Left ventricle myocardium superior (tissue), 1 donor: ENCODE measurements around the gene SLIT1. TPM values are rescaled to one million over a fixed set of nuclear protein-coding genes. Genes with fewer than 3 reads are reported as not detected.

ENCODE experiments used
- ATAC-seq: fragments of 200-7000 bp; cut with Tn5 transposase; one replicate; pipeline ENCODE4 v1.9.1; 2020; ENCODE audit warnings: mild to moderate bottlenecking, moderate library complexity
- DNase-seq: peaks from one replicate; pipeline ENCODE4 v3.0.0-alpha.2; 2020
- intact Hi-C: fragments of 100-400 bp; cut with micrococcal nuclease; formaldehyde crosslinking; loops from one replicate; pipeline ENCODE4 v1.11.0; 2022
- total RNA-seq: library from RNA; stranded (reverse); fragmentation: NEBNext Ultra II Directional; extraction: Animal tissue kit (Norgen Biotek cat#: 25700); gene quantifications from one replicate; pipeline ENCODE4 v1.2.1, GENCODE V29; 2021
- donor health status: DM: no; HTN: yes; CAD: no; lungs with severe emphysema.

SLIT1 gene
- total RNA-seq, 1 donor from 2014 or later = 0.17 TPM

GRCh38 chr10:97204826-97205679 is 19.3 kb upstream of the SLIT1 start:
- DNase-seq = no peak
- no peak for ATAC-seq
- intact Hi-C loops = loop anchor here (10.0 kb wide), 1 partner anchor 130 kb away; no protein-coding TSS in a partner anchor

GRCh38 chr10:97203220-97203619 is 17.5 kb upstream of the SLIT1 start:
- intact Hi-C loops = loop anchor here (10.0 kb wide), 1 partner anchor 128 kb away; no protein-coding TSS in a partner anchor
- DNase-seq = no peak
- ATAC-seq = no peak

GRCh38 chr10:97200616-97201015 is 14.9 kb upstream of the SLIT1 start:
- no peak for ATAC-seq
- DNase-seq = no peak
- intact Hi-C loops = loop anchor here (10.0 kb wide), 1 partner anchor 126 kb away; no protein-coding TSS in a partner anchor

- ATAC-seq (no peak), DNase-seq (no peak)
- intact Hi-C loops = no loop called here
These were observed 13.4 kb upstream of the SLIT1 start for GRCh38 chr10:97199152-97199551.

- ATAC-seq = peak; percentile 55
- intact Hi-C loops = no loop called here
These were observed 11.3 kb upstream of the SLIT1 start for GRCh38 chr10:97197030-97197500.

GRCh38 chr10:97196223-97197029 is 10.7 kb upstream of the SLIT1 start:
- intact Hi-C loops = no loop called here
- DNase-seq = peak; percentile 67
- peak; percentile 86 for ATAC-seq

More at GRCh38 chr10:97197030-97197500, 11.3 kb upstream of the SLIT1 start:
- no peak for DNase-seq

- intact Hi-C loops = no loop called here
- DNase-seq (no peak), ATAC-seq (no peak)
These were observed 10.0 kb upstream of the SLIT1 start for GRCh38 chr10:97195706-97196222.

GRCh38 chr10:97192952-97193435 is 7.2 kb upstream of the SLIT1 start:
- ATAC-seq = no peak
- intact Hi-C loops = no loop called here

GRCh38 chr10:97190450-97190849 is 4.7 kb upstream of the SLIT1 start:
- ATAC-seq (no peak), DNase-seq (no peak)
- intact Hi-C loops = no loop called here

More at GRCh38 chr10:97192952-97193435, 7.2 kb upstream of the SLIT1 start:
- DNase-seq = no peak

GRCh38 chr10:97188261-97188711 is 2.5 kb upstream of the SLIT1 start:
- DNase-seq = no peak
- intact Hi-C loops = no loop called here
- ATAC-seq = no peak

- no peak for ATAC-seq
These were observed 1.2 kb upstream of the SLIT1 start for GRCh38 chr10:97186911-97187310.

GRCh38 chr10:97184971-97185325 is 811 bp downstream of the SLIT1 start:
- DNase-seq = no peak
- no peak for ATAC-seq
- intact Hi-C loops = no loop called here

More at GRCh38 chr10:97186911-97187310, 1.2 kb upstream of the SLIT1 start:
- no peak for DNase-seq
- intact Hi-C loops = no loop called here

- ATAC-seq (no peak), DNase-seq (no peak)
- intact Hi-C loops = no loop called here
These were observed 2.4 kb downstream of the SLIT1 start for GRCh38 chr10:97183314-97183713.

- no peak for DNase-seq
- intact Hi-C loops = no loop called here
- ATAC-seq = no peak
These were observed 3.3 kb downstream of the SLIT1 start for GRCh38 chr10:97182288-97182990.

- no peak for ATAC-seq
These were observed 4.8 kb downstream of the SLIT1 start for GRCh38 chr10:97180986-97181385.

GRCh38 chr10:97180363-97180755 is 5.4 kb downstream of the SLIT1 start:
- no peak for ATAC-seq
- DNase-seq = no peak
- intact Hi-C loops = no loop called here

More at GRCh38 chr10:97180986-97181385, 4.8 kb downstream of the SLIT1 start:
- DNase-seq = no peak
- intact Hi-C loops = no loop called here

GRCh38 chr10:97179731-97180362 is 5.9 kb downstream of the SLIT1 start:
- intact Hi-C loops = no loop called here
- ATAC-seq = peak; percentile 75
- DNase-seq = peak; percentile 51

GRCh38 chr10:97179311-97179710 is 6.4 kb downstream of the SLIT1 start:
- no peak for DNase-seq
- intact Hi-C loops = no loop called here
- ATAC-seq = no peak
